ENCODE results near the gene ESYT2.

Gene ESYT2

DNA sequence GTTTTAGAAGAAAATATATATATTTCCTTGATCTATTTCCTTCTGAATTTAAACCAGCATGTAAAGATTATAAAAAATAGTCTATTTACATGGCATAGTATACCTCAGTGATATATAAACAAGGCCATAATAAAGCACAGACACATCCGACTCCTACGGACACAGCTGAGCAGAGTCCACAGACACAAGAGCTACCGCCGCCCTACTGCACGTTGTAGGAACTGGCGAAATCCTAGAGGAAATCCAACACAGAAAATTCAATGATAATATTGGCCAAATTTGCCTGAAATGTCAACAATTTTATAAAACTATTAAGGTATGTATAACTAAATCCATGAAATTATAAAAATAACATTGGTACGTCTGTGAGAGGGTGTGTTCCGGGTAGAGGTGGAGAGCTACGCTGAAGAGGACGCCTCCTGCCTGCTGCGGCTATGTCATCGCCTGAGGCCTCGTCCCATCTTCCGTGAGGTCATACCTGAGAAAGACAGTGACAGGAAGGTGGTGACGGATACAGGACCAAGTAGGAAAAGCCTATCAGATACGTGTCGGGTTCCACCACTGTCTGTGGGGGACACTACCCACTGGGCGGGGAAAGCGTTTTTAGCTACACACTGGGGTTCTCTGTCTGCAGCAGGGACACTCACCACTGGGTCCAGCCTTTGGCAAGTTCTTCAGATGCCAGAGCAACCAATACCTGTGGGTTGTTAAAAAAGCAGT lies 95.4 kb downstream of the ESYT2 start:
- no peak for TF ChIP-seq Cebpa-rat (IDR thresholded peaks at IDR 0.05)
- Histone ChIP-seq H3K9me3 (replicated peaks in 1 of 11) (peaks cover 0 to 9% (median 0%) of the 10 kb centered on the region in 11 experiments; a peak in 3 of 22 replicates), H3K4me2 (peak overlapping the region in 1 of 11 experiments; percentile 14; a peak in 1 of 22 replicates), H3K4me1 (peaks cover 0 to 64% (median 8%) of the 10 kb centered on the region in 10 experiments; a peak in 11 of 20 replicates), H3K9ac (no peak overlapping the region), H3K27me3 (no peaks in the 10 kb centered on the region), H3K4me3 (no peak overlapping the region), H4K20me1 (no peaks in the 10 kb centered on the region), H3K27ac (peak overlapping the region in 3 of 11 experiments; percentile 2 to 50 (median 36); a peak in 3 of 22 replicates), H3K36me3 (peaks cover 72 to 92% (median 81%) of the 10 kb centered on the region in 11 experiments)

DNA sequence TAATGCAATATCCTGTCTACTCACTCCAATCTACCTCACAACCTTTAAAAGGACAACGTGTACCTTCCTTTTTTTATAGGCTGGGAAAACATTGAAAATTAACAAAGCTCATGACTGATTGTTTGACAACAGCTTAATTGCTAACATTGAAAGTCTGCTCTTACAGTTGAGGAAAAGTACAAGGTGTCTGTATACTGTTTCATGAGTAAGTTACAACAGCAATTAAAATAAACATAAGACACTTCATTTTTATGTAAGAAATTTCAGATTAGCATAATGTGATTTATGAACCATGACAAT lies 96.1 kb downstream of the ESYT2 start:
- Histone ChIP-seq H3K27ac (no peak overlapping the region), H3K9me3 (replicated peaks in 1 of 11) (peaks cover 0 to 9% (median 0%) of the 10 kb centered on the region in 11 experiments; a peak in 3 of 22 replicates), H3K27me3 (no peaks in the 10 kb centered on the region), H3K9ac (no peak overlapping the region), H3K4me3 (no peak overlapping the region), H3K4me1 (peaks cover 0 to 56% (median 8%) of the 10 kb centered on the region in 10 experiments; a peak in 10 of 20 replicates), H3K4me2 (no peak overlapping the region), H3K36me3 (peaks cover 65 to 84% (median 74%) of the 10 kb centered on the region in 11 experiments), H4K20me1 (no peaks in the 10 kb centered on the region)
- TF ChIP-seq Cebpa-rat (IDR thresholded peaks at IDR 0.05): no peak

DNA sequence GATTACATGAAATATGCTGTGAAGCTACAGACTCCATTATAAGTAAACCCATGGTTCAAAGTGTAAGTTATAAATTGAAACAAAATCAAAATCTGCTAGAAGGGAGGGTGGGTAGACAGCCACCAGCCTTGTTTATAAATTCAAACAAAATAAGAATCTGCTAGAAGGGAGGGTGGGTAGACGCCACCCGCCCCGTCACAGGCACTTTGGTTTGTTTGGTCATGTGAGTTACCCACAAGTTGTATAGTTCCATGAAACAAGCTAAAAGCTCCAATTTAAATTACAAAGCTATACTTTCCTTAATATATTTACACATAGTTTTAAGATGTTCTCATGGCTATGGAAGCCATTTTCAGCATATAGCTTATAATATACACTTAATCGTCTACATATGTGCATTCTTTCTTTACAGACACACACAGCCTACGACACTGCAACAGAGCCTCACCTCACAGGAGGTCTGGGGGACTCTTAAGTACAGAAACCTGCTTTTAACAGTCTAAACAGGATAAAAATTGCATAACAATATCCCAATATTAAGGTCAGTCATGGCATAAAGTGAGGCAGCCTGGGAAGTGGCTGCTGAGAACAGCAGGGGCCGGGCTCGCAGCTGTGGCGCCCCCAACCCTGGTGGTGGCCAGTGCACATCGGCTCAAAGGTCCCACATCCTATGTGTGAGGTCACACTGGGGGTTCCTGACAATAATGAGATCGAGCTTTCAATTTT lies 96.7 kb downstream of the ESYT2 start:
- H3K27me3 ChIP-seq: no peaks in the 10 kb centered on the region
- no peak overlapping the region for H3K9ac ChIP-seq
- peaks cover 0 to 9% (median 0%) of the 10 kb centered on the region in 11 experiments; a peak in 3 of 22 replicates for H3K9me3 ChIP-seq (replicated peaks in 1 of 11)
- H4K20me1 ChIP-seq: no peaks in the 10 kb centered on the region
- H3K4me1 ChIP-seq: peaks cover 0 to 52% (median 8%) of the 10 kb centered on the region in 10 experiments; a peak in 10 of 20 replicates
- TF ChIP-seq Cebpa-rat (IDR thresholded peaks at IDR 0.05): no peak
- H3K4me3 ChIP-seq: no peak overlapping the region
- no peak overlapping the region for H3K4me2 ChIP-seq
- H3K36me3 ChIP-seq: peaks cover 59 to 79% (median 68%) of the 10 kb centered on the region in 11 experiments
- H3K27ac ChIP-seq: no peak overlapping the region

DNA sequence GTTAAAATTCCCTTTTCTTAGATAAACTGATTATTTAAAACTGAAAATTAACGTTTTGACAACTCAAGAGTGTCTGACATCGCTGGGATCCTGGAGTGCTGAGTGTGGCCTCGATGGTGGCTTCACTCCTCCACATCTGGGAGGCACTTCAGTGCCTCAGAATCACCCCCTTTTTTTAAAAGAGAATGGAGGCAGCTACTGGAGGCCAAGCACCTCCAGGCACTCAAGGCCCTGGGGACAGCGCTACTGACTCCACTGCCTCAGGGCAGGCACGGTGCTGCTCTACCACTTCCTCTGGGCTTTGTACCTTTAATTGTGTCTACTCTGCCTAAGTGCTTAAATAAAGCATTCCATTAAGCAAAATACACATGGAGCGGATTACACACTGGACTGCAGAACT lies 97.5 kb downstream of the ESYT2 start:
- H3K27me3 ChIP-seq: no peaks in the 10 kb centered on the region
- no peak overlapping the region; a peak in 1 of 22 replicates for H3K4me2 ChIP-seq
- H3K27ac ChIP-seq: peak overlapping the region in 1 of 11 experiments; percentile 20; a peak in 1 of 22 replicates
- H3K9me3 ChIP-seq (replicated peaks in 1 of 11): peaks cover 0 to 9% (median 0%) of the 10 kb centered on the region in 11 experiments; a peak in 3 of 22 replicates
- no peak for TF ChIP-seq Cebpa-rat (IDR thresholded peaks at IDR 0.05)
- H3K4me1 ChIP-seq: peaks cover 0 to 52% (median 8%) of the 10 kb centered on the region in 10 experiments; a peak in 10 of 20 replicates
- H3K4me3 ChIP-seq: no peak overlapping the region
- H3K9ac ChIP-seq: no peak overlapping the region
- peaks cover 50 to 70% (median 59%) of the 10 kb centered on the region in 11 experiments for H3K36me3 ChIP-seq
- no peaks in the 10 kb centered on the region for H4K20me1 ChIP-seq

DNA sequence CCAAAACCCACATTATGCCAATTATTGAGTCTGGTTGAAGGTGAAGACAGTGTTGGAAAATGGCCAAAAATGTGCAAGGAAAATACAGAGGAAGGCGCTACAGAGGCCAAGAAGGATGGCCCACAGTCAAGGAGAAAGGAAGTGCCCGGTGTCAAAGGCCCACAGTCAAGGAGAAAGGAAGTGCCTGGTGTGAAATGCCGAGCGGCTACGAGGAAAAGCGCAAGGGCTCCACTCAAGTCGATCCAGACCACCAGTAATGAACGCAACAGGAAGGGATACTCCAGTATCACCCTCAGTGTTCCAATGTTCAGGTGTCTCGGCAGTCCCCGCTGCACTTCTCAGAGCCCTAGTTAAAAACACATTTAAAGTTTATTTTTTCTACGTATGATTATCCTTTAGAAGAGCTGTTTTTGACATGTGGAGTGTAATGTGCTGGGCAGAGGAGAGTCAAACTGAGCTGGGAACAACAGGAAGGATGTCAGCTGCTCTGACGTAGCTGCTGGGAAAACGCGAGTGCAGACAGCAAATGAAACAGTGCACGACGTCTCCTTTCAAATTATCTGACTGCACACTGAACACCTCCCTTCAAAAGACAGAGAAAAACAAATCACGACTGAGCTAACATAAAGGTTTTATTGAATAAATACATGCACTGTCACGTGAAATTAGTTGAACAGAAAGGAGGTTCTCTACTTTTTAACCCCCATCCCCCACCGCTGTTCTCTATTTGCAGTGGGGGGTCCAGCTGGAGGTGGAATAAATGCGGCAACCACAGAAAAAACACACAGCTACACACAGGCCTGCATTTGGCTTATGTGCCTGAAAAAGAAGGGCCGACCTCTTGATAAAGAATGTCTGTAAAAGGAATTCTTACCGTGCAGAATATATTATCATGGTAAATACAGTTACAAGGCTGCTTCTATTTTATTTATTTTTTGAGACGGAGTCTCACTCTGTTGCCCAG lies 98.6 kb downstream of the ESYT2 start:
- H3K27me3 ChIP-seq: no peaks in the 10 kb centered on the region
- H3K27ac ChIP-seq: peak overlapping the region in 1 of 11 experiments; percentile 16; a peak in 2 of 22 replicates
- H3K9ac ChIP-seq: no peak overlapping the region
- H3K36me3 ChIP-seq: peaks cover 39 to 59% (median 49%) of the 10 kb centered on the region in 11 experiments
- H3K4me2 ChIP-seq: peak overlapping the region in 4 of 11 experiments; percentile 2 to 48 (median 28); a peak in 5 of 22 replicates
- no peak for TF ChIP-seq Cebpa-rat (IDR thresholded peaks at IDR 0.05)
- H3K4me1 ChIP-seq: peaks cover 0 to 47% (median 8%) of the 10 kb centered on the region in 10 experiments; a peak in 10 of 20 replicates
- H3K4me3 ChIP-seq: no peak overlapping the region
- peaks cover 0 to 9% (median 0%) of the 10 kb centered on the region in 11 experiments; a peak in 3 of 22 replicates for H3K9me3 ChIP-seq (replicated peaks in 1 of 11)
- H4K20me1 ChIP-seq: no peaks in the 10 kb centered on the region

DNA sequence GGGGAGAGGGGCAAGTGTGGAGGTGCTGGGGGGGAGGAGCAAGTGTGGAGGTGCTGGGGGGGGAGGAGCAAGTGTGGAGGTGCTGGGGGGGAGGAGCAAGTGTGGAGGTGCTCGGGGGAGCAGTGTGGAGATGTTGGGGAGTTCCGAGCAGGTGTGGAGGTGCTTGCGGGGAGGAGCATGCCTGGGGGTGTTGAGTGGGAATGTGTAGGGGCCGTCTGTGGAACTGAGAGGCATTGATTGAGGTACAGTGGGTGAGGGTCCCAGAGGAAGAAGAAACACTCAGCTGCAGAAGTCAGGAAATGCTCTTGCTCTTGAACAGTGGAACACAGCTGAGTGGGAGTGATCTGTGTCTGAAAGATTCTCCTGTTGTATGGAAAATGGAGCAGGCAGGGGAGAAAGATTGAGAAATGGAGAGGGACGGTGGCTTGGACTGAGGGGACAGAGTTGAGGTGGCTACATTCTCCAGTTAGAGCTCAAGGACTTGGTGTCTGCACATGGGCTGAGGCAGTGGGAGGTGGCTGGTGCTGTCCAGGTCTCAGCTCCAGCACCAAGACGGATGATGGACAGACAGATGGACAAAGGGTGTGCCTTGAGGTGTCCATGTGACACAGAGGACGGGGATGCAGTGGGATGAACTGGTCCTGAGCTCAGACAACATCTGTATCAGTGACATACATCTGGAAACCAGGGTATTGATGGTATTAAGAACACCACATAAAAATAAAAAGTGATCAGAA lies 99.5 kb downstream of the ESYT2 start:
- peaks cover 31 to 50% (median 40%) of the 10 kb centered on the region in 11 experiments for H3K36me3 ChIP-seq
- peak overlapping the region in 2 of 11 experiments; percentile 13 to 48; a peak in 2 of 22 replicates for H3K4me2 ChIP-seq
- no peak for TF ChIP-seq Cebpa-rat (IDR thresholded peaks at IDR 0.05)

DNA sequence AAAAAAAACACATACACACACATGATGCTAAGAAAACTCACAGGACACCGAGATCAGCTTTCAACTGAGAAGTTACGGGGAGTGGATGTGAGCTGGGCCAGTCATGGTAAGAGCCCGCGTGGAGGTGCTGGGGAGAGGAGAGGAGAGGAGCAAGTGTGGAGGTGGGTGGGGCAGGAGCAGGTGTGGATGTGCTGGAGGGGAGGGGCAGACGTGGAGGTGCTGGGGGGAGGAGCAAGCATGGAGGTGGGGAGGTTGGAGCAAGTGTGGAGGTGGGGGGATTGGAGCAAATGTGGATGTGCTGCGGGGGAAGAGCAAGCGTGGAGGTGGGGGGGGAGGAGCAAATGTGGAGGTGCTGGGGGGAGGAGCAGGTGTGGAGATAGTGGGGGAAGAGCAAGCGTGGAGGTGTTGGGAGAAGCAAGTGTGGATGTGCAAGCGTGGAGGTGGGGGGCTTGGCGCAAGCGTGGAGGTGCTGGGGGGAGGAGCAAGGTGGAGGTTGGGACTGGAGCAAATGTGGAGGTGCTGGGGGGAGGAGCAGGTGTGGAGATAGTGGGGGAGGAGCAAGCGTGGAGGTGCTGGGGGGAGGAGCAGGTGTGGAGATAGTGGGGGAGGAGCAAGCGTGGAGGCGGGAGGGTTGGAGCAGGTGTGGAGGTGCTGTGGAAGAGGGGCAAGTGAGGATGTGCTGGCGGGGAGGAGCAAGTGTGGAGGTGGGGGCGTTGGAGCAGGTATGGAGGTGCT lies 100.2 kb downstream of the ESYT2 start:
- peaks cover 24 to 43% (median 33%) of the 10 kb centered on the region in 11 experiments for H3K36me3 ChIP-seq
- H3K27me3 ChIP-seq: no peaks in the 10 kb centered on the region
- H3K4me2 ChIP-seq: no peak overlapping the region
- H3K9ac ChIP-seq: no peak overlapping the region
- no peak for TF ChIP-seq Cebpa-rat (IDR thresholded peaks at IDR 0.05)
- no peak overlapping the region for H3K4me3 ChIP-seq
- H3K9me3 ChIP-seq (replicated peaks in 1 of 11): peaks cover 0 to 9% (median 0%) of the 10 kb centered on the region in 11 experiments; a peak in 3 of 22 replicates
- peaks cover 0 to 31% (median 8%) of the 10 kb centered on the region in 10 experiments; a peak in 10 of 20 replicates for H3K4me1 ChIP-seq
- no peaks in the 10 kb centered on the region for H4K20me1 ChIP-seq
- no peak overlapping the region for H3K27ac ChIP-seq

More for the DNA sequence above, 99.5 kb downstream of the ESYT2 start:
- Histone ChIP-seq H3K27me3 (no peaks in the 10 kb centered on the region), H3K27ac (peak overlapping the region in 1 of 11 experiments; percentile 16; a peak in 1 of 22 replicates), H4K20me1 (no peaks in the 10 kb centered on the region), H3K4me1 (peaks cover 0 to 38% (median 8%) of the 10 kb centered on the region in 10 experiments; a peak in 10 of 20 replicates), H3K4me3 (no peak overlapping the region), H3K9me3 (replicated peaks in 1 of 11) (peaks cover 0 to 9% (median 0%) of the 10 kb centered on the region in 11 experiments; a peak in 3 of 22 replicates), H3K9ac (no peak overlapping the region)

All from BLaER1 treated with 17β-estradiol and CSF1 and Interleukin-3, amounts not matched to agents 10 nM and 100 nM (cell line).